ENCODE data around the gene KIAA0930.

The KIAA0930 gene

DNA sequence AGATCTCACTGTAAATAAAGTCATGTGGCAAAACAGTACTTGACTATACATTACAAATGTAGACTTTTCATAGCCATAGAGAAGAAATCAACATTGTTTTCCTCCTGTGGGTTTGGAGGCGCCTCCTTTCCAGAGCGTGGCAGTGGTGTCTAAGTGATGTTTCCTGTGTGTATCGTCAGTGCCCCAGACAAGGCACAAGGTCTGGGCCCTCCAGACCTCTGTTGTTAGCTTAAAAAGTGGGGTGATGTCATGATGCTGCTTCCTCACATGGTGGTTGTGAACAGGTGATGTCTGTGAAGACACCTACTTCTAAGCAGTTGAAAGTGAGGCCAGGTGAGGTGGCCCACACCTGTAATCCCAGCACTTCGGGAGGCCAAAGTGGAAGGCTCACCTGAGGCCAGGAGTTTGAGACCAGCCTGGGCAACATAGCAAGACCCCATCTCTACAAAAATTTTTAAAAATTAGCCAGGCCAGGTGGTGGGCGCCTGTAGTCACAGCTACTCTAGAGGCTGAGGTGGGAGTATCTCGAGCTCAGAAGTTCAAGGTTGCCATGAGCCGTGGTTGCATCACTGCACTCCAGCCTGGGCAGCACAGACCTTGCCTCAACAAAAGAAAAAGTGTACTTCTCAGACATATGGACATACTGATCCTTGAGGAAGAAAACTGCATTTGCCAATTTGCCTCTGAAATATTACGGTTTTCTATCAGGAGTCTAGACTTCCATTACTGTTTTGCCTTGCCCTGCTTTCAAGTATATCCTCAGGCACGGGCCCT, 61.2 kb downstream of the KIAA0930 start:
- no peak for DNase-seq (ENCODE audit: low read depth, low spot score)

DNA sequence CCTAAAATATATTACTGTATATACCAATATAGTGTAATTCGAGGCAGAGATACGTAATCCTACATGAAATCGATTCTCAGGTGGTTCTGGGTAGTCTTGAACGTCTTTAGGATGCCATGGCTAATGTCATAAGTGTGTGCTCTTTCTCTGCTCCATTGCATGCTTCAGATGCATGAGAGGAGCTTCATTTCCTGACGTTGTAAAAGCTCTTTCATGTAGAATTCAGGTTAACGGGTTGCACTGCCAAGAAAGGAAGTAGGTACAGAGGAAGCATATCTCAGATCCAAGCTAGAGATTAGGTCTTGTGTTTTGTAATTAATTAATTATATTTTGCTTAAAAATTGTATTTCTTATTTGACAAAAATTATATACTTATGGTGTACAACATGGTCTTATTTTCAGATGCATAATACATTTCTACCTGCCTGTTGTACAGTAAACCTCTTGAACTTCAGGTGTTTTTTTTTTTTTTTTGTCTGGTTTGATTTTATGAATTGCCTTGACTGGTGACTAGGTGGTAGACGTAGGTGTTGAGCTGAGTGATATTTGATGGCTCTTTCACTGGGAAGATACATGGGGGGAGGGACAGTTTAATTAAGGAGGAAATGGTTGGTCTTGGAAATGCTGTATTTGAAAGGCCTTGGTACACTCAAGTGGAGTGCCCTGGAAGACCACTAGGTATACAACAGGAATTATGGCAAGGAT, 67.7 kb downstream of the KIAA0930 start:
- no peak for DNase-seq (ENCODE audit: low read depth, low spot score)

DNA sequence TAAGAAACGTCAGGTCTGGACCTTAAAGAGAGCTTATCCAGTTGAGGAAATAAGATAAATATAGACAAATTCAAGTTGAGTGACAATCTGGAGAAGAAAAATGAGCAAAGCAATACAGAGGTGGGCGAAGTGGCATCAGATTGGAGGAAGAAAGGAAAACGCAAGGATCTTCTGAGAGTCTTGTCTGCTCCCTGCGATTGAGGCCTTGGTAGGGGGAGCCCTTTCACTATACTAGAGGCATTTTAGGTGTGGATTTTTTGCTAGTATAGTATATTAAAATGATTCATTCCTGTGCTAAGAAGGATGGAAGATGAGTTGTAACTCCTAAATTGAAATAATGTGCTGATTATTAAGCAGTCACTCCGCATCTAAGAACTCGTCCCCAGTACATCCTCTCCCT, 68.9 kb downstream of the KIAA0930 start:
- no peak for DNase-seq (ENCODE audit: low read depth, low spot score)

DNA sequence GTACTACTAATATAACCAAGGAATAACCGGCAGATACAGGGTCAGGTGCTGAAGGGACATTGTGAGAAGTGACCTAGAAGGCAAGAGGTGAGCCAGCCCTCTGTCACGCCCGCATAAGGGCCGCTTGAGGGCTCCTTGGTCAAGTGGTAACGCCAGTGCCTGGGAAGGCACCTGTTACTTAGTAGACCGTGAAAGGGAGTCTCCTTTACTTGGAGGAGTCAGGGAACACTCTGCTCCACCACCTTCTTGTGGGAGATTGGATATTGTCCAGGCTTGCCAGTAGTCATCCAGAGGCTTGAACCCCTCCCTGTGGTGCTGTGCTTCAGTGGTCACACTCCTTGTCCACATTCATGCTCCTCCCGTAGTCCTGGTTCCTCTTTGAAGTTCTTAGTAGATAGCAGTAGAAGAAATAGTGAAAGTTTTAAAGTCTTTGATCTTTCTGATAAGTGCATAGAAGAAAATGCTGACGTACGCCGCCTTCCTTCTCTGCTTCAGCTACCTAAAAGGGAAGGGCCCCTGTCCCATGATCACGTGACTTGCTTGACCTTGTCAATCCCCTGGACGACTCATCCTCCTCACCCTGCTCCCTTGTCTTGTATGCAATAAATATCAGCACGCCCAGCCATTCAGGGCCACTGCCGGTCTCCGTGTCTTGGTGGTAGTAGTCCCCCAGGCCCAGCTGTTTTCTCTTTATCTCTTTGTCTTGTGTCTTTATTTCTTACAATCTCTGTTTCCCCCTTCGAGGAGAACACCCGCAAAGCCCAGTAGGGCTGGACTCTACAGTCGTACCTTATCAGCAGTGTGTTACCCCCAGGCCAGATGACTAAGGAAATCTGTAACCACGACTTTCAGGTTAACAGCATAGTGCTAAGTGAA, 70.9 kb downstream of the KIAA0930 start:
- DNase-seq (ENCODE audit: low read depth, low spot score): no peak

DNA sequence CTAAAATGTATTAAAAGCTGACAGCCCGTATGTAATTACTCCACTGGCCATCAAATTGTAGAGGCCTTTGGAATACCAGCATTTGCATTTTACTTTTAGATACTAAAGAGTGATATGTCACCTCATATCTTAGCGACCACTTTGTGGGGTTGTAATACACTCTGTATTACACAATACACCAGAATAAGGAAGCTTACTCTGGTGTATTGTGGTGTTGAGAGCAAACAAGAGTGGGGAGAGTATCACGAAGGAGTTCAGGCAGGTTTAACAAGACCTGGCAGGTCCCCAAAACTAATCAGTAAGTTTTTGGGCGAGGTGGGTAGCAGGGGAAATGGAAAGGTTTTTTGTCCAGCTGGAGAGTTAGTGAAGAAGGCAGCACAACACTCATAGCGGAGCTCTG, 73.8 kb downstream of the KIAA0930 start:
- no peak for DNase-seq (ENCODE audit: low read depth, low spot score)

DNA sequence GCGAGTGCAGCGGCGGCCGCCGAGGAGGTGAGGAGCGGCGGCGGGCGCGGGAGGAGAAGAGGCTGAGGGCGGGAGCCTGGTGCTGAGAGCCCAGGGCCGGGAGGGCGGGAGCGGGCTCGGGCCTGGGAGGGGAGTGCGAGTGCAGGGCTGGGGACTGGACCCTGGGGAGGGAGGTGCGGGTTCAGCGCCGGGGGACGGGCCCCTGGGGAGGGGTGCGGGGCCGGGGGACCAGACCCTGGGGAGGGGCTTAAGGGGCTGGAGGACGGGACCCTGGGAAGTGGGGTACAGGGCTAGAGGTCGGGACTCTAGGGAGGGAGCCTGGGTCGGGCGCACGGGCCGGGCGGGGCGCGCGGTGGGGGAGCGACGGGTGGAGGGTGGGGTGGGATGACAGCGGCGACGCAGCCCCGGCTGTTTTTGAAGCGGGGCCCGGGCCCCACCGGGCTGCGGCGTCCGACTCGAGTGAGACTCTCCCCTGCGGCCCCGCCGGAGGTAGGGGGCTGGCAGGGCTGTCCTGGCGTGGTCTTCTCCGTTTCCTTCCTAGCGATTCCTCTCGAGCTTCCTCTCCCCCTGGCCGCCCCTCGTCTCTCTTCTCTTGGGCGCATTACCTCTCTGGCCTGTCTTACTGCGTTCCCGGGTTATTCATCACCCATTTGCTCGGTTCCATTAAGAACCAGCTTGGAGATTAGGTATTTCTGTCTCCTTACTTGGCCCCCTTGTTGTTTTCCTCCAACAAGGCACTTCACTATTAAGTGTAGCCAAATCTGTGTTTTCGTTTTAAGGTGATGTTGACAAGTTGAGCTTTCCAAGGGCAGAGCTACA, 76.2 kb downstream of the KIAA0930 start:
- DNase-seq (ENCODE audit: low read depth, low spot score): no peak

DNA sequence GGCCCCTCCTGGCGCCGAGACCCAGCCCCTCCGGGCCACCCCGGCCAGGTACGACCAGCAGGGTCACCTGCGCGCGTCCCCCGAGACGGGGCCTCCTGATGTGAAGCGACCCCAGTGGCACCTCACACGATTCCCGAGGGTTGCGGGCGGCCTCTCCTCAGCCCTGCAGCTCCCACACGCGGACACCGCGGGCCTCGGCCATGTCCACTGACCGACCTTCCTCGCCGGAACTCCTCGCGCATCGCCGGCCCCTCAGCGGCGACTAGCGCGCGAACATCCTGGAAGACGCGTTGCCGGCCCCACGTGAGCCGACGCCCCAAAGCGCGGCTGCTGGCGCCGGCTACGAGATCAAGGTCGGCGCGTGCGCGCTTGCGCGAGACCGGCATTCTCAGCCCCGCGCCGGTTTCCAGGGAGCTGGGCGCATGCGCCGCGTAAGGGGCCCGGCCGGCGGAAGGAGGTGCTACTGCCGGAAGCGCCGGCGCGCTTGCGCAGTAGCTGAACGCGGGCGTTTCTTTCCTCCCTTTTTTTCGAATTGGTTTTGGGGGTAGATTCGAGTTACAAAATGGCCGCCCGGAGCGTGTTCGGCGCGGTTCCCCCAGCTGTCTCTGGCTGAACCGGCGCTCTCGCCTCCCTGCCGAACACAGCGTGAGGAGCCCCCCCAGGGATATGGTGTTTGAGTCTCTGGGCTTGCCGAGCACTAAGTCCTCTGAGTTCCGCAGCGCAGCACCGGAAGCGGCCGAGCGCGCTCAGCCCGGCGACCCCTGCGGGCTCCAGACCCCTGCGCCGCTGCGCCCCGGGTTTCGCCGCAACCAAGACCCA, 77.0 kb downstream of the KIAA0930 start, which contains the start of gene NUP50:
TSS of gene NUP50 (plus strand) at position 475 of the 819 bp plus-strand sequence. CDS start 4,253 bp downstream, outside the sequence.
- DNase-seq (ENCODE audit: low read depth, low spot score): peak; percentile 86

DNA sequence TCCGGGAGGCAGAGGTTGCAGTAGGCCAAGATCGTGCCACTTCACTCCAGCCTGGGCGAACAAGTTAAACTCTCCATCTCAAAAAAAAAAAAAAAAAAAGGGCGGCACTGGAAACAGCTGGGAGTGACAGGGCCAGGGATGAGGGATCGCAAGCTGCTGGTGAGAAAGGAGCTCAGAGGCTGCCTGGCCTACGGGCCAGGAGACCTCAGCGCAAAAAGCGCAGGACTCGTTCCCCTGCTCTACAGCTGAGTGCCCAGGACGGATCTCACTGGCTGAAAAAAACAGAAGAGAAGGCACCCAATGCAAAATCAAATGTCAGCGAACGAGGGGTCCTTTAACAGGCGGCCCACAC, 77.6 kb downstream of the KIAA0930 start:
- no peak for DNase-seq (ENCODE audit: low read depth, low spot score)

DNA sequence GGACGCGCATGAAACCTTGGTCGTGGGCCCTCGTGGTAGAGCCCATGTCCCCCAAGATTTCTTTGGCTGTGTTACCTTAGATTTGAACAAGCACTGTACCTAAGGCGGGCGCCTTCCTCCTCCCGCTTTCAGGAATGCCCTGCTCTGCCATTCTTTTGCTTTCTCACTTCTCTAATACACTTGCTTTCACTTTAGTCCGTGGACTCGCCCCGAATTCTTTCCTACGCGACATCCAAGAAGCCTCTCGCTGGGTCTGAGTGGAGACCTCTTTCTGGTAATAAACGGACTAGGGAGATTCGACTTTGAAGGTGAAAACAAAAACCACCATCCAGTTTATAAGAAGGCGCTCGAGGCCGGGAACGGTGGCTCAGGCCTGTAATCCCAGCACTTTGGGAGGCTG, 78.2 kb downstream of the KIAA0930 start:
- DNase-seq (ENCODE audit: low read depth, low spot score): no peak

DNA sequence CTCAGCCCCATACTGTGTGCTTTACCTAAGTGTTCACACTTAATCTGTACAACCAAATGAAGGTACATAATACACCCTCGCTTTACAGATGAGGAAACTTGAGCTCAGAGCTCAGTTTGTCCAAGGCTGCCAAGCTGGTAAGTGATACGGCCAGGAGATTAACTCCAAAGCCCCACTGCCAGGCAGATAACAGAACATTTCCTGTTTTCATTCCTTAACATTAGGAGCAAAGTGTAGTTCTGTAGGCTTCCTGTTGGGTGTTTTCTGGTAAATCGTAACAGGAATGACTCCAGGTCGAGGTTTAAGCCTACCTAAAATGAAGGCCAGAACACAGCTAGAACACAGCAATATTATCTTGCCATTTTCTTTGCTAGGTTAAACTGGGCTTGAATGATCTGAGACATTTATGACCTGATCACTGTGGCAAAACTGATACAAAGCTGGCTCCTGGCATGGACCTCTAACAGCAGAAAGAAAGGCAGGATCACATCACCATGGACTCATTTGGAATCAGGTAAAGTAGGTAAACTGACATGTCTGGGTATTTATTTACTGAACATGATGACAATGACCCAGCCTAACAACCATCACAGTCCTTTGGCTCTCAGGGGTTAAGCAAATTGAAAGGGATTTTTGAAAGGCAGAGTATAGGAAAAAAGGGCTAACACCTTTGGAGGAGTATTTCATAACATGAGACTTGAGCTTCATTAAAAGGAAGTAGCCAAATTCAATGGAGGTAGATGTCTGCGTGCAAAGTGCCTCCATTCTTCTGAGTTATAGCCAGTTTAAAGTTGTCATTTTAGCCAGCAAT, 80.8 kb downstream of the KIAA0930 start:
- DNase-seq (ENCODE audit: low read depth, low spot score): no peak

DNA sequence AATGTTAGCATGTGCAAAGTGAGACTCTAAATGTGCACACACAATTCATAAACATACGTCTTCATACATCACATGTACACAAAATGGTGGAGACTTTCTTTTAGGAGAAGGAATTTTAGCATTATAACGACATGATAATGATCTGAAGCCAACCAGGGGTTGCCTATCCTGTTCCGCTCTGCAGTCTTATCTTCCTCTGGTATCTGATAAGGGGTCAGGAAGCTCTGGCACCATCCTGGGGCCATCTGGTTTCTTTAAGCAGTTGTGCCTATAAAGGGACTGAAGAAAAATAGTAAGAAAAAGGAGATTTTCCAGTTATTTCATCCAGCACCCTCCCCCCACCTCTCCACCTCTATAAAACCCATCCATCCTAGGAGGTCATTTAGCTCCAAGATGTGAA, 82.8 kb downstream of the KIAA0930 start:
- DNase-seq (ENCODE audit: low read depth, low spot score): no peak

DNA sequence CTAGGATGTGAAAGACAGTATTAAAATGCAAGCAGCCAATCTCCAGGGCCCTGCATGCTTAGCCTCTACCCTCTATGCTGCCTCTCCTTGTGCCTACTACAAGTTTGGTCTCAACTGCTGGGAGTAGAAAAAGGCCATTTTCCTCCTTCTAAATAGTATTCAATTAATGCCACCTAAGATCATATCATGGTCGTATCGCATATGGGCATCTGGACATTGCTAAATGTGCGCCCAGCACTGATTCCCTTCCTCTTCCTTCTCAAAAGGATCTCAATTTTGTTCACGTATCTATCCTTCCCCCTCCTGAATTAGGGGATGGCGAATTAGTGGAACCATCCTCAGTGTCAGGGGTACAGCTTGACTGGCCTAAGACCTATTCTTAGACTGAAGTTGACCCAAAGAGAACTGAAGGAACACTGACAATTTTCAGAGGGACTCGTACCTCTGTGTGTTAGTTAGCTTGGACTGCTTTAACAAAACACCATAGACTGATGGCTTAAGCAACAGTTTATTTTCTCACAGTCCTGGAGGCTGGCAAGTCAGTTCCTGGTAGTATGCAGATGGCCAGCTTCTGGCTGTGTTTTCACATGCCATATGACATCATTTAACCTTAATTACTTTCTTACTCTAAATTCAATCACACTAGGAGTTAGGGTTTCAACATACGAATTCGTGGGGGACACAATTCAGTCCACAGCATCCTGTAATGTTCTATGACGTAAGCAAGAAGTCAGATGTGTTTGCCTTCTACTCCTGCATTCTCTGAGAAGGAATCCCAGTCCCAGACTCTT, 85.4 kb downstream of the KIAA0930 start:
- DNase-seq (ENCODE audit: low read depth, low spot score): no peak

DNA sequence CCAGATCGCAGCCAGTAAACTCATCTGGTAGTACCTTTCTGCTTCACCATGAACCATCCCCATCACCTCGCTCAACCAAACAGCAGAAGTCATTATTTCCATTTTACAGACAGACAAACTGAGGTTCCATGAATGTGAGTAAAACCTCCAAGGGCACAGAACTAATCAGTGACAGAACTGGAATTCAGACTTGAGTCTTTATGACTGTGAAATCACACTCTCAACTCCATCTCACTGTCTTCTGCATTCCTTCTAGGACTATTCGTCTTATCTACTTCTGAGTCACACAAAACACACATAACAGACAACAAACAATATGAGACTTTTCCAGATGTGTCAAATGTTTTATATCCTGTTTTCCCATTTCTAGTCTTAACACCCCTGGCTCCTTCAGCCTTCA, 86.3 kb downstream of the KIAA0930 start:
- DNase-seq (ENCODE audit: low read depth, low spot score): no peak

DNA sequence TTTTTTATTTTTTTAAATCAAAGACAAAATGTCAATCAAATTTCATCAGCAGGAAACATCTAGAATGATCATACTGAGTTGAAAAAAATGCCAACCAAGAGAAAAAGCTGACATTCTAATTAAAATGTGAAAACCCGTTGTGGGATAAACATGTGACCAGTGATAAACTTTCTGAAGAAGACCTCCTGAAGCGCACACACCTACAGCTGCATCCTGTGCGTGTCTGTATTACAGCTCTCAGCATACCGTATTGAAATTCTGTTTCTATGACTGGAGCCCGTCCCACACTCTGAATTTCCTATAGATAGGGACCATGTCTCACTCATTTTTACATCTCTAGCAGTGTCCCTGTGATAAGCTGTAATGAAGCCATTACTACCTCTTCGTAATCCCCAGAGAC, 89.2 kb downstream of the KIAA0930 start:
- no peak for DNase-seq (ENCODE audit: low read depth, low spot score)

DNA sequence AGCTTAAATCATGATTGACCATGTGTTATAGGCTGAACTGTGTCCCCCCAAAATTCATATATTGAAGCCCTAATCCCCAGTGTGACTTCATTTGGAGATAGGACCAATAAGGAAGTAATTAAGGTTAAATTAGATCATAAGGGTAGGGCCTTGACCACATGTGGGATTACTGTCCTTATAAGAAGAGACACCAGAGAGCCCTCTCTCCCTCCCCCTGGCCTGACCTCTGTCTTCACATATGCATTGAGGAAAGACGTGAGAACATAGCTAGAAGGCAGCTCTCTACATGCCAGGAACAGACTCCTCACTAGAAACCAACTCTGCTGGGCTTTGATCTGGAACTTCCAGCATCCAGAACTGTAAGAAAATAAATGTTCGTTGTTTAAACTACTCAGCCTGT, 90.6 kb downstream of the KIAA0930 start:
- no peak for DNase-seq (ENCODE audit: low read depth, low spot score)

DNA sequence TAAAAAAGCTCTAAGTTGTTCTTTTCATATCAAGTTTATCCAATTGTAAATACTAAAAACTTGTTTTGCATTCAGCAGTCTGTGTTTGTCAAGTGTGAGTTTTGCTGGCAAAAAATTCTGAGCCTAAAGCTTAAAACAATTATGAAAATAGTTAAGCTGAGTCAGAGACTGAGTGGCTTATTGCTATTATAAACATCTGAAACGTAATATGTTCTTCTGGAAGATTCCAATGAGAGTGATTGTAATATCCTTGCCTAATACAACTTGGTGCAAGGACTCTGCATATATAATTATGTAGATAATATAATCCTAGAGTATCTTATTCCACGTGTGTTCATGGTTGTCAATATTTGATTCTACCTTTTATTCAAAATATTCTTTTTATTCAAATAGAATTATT, 91.0 kb downstream of the KIAA0930 start:
- DNase-seq (ENCODE audit: low read depth, low spot score): no peak

DNA sequence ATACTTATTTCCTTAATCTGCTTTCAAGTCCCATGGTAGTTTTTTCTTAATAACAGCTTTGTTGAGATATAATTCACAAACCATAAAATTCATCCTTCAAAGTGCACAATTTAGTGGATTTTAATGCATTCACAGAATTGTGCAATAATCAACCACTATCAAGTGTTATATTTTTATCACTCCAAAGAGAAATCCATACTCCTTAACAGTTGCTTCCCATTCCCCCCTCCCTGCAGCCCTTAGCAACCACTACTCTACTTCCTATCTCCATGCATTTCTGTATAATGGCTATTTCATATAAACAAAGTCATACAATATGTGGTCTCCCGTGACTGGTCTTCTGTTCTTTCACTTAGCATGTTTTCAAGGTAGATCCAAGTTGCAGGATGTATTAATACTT, 95.8 kb downstream of the KIAA0930 start:
- DNase-seq (ENCODE audit: low read depth, low spot score): no peak

DNA sequence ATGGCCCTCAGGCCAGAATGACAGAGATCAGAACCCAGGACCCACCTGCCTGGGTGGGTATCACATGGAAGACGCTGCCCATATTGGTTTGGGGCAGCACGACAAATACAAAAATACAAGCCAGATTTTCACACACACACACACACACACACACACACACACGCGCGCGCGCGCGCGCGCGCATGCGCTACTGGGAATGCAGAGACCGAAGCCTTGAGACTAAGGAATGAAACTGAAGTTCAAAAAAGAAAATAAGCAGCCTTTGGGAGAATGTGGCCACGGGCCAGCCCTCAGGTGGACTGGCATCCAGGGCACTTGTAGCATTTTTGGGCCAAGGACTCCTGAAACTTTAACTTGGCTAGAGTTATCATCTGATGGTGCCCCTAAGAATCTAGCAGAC, 98.3 kb downstream of the KIAA0930 start:
- DNase-seq (ENCODE audit: low read depth, low spot score): no peak
